Measurements from ENCODE around the gene TCF7L2. TPM values are rescaled to one million over a fixed set of nuclear protein-coding genes. Genes with fewer than 3 reads are reported as not detected.

The TCF7L2 gene
- polyA plus RNA-seq, 1 donor from 2014 or later = 1.7 TPM

GRCh38 chr10:113024930-113025329 is 74.9 kb downstream of the TCF7L2 start:
- H3K27ac ChIP-seq (ENCODE audit: low read length) = no peak overlapping the region
- no peaks in the 10 kb centered on the region for H3K9me2 ChIP-seq (ENCODE audit: insufficient read depth, low read length)
- no peak for TF ChIP-seq TAF1 (IDR thresholded peaks at IDR 0.05; ENCODE audit: low read depth)
- TF ChIP-seq RAD21 (conservative IDR thresholded peaks at IDR 0.05) = no peak
- H3K36me3 ChIP-seq (ENCODE audit: insufficient read depth, low read length) = no peaks in the 10 kb centered on the region
- H3K27me3 ChIP-seq (ENCODE audit: insufficient read depth, low read depth, low read length) = no peaks in the 10 kb centered on the region
- H4K20me1 ChIP-seq (ENCODE audit: insufficient read depth) = no peaks in the 10 kb centered on the region
- H3F3A ChIP-seq (ENCODE audit: insufficient read depth, low read length, poor library complexity, severe bottlenecking) = no peaks in the 10 kb centered on the region
- no peak overlapping the region for H3K9ac ChIP-seq (ENCODE audit: low read length)
- no peak overlapping the region for H3K4me3 ChIP-seq (ENCODE audit: low read length)
- no peak overlapping the region for H3K4me2 ChIP-seq (ENCODE audit: low read length)
- H3K9me3 ChIP-seq (ENCODE audit: low read length) = no peaks in the 10 kb centered on the region
- H2AFZ ChIP-seq (ENCODE audit: low read depth, low read length) = no peak overlapping the region
- H3K79me2 ChIP-seq (replicated peaks; ENCODE audit: insufficient read depth, low read length) = peaks cover 11% of the 10 kb centered on the region

- H4K20me1 ChIP-seq (ENCODE audit: insufficient read depth) = no peaks in the 10 kb centered on the region
- TF ChIP-seq MXI1 (conservative IDR thresholded peaks at IDR 0.05; ENCODE audit: poor library complexity, severe bottlenecking) = no peak
- TF ChIP-seq REST (IDR thresholded peaks at IDR 0.05; ENCODE audit: borderline replicate concordance) = no peak
- no peak for TF ChIP-seq SMC3 (conservative IDR thresholded peaks at IDR 0.05; ENCODE audit: poor library complexity)
- TF ChIP-seq EZH2 (IDR thresholded peaks at IDR 0.05; ENCODE audit: borderline replicate concordance, insufficient read depth, low read length, poor library complexity, severe bottlenecking) = no peak
These were observed 75.4 kb downstream of the TCF7L2 start for GRCh38 chr10:113025487-113025886.

GRCh38 chr10:113026679-113027078 is 76.6 kb downstream of the TCF7L2 start:
- Histone ChIP-seq H3K27me3 (ENCODE audit: insufficient read depth, low read depth, low read length) (no peaks in the 10 kb centered on the region), H3F3A (ENCODE audit: insufficient read depth, low read length, poor library complexity, severe bottlenecking) (no peaks in the 10 kb centered on the region), H2AFZ (ENCODE audit: low read depth, low read length) (no peak overlapping the region), H3K4me2 (ENCODE audit: low read length) (no peak overlapping the region), H3K4me3 (ENCODE audit: low read length) (no peak overlapping the region), H3K27ac (ENCODE audit: low read length) (no peak overlapping the region), H3K79me2 (replicated peaks; ENCODE audit: insufficient read depth, low read length) (peaks cover 14% of the 10 kb centered on the region), H3K36me3 (ENCODE audit: insufficient read depth, low read length) (no peaks in the 10 kb centered on the region), H3K9me2 (ENCODE audit: insufficient read depth, low read length) (no peaks in the 10 kb centered on the region), H3K9me3 (ENCODE audit: low read length) (no peaks in the 10 kb centered on the region), H4K20me1 (ENCODE audit: insufficient read depth) (no peaks in the 10 kb centered on the region), H3K9ac (ENCODE audit: low read length) (no peak overlapping the region)
- TF ChIP-seq CTCF (IDR thresholded peaks at IDR 0.05; ENCODE audit: poor library complexity, severe bottlenecking) = no peak

More at GRCh38 chr10:113025487-113025886, 75.4 kb downstream of the TCF7L2 start:
- peaks cover 14% of the 10 kb centered on the region for H3K79me2 ChIP-seq (replicated peaks; ENCODE audit: insufficient read depth, low read length)
- no peak overlapping the region for H3K4me3 ChIP-seq (ENCODE audit: low read length)
- no peaks in the 10 kb centered on the region for H3K9me3 ChIP-seq (ENCODE audit: low read length)
- no peaks in the 10 kb centered on the region for H3F3A ChIP-seq (ENCODE audit: insufficient read depth, low read length, poor library complexity, severe bottlenecking)
- H3K9ac ChIP-seq (ENCODE audit: low read length) = no peak overlapping the region
- no peak overlapping the region for H3K27ac ChIP-seq (ENCODE audit: low read length)
- H3K36me3 ChIP-seq (ENCODE audit: insufficient read depth, low read length) = no peaks in the 10 kb centered on the region
- no peak overlapping the region for H2AFZ ChIP-seq (ENCODE audit: low read depth, low read length)
- no peaks in the 10 kb centered on the region for H3K9me2 ChIP-seq (ENCODE audit: insufficient read depth, low read length)
- no peaks in the 10 kb centered on the region for H3K27me3 ChIP-seq (ENCODE audit: insufficient read depth, low read depth, low read length)
- no peak overlapping the region for H3K4me2 ChIP-seq (ENCODE audit: low read length)
